Fibroblast of upper back skin (primary cell): ENCODE results near the gene ARHGAP10.
"Not testable (repeated sequence)": the region's sequence is repeated elsewhere in the genome, so short reads cannot be mapped to it uniquely, and the experiment has no call there.

Experiments used
- DNase-seq: peaks from one replicate; pipeline ENCODE4 v3.0.0-alpha.2; 2013

ARHGAP10 gene

DNA sequence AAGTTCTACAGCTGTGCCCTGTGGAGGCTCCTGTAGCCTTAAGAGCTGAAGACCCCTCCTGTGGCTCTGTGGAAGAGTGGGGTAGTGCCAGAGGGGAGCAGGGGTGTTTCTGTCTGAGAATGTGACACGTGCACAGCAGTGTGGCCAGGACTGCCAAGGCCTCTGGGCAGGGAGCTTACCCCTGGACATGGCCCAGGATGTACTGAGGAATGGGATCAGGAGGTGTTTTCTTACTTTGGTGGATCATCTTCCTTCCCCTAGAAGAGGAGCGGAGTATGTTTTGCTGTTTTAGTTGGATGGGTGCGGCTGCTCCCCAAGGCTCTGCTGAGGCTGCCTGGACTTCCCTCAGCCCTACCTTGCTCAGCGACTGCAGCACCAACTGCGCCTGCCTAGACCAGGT lies 342.6 kb downstream of the ARHGAP10 start:
- no peak for DNase-seq

GRCh38 chr4:148075438-148075837 lies 343.6 kb downstream of the ARHGAP10 start:
- no peak for DNase-seq

- DNase-seq = peak; percentile 27
Observed at GRCh38 chr4:148076964-148077363, 345.1 kb downstream of the ARHGAP10 start.

DNA sequence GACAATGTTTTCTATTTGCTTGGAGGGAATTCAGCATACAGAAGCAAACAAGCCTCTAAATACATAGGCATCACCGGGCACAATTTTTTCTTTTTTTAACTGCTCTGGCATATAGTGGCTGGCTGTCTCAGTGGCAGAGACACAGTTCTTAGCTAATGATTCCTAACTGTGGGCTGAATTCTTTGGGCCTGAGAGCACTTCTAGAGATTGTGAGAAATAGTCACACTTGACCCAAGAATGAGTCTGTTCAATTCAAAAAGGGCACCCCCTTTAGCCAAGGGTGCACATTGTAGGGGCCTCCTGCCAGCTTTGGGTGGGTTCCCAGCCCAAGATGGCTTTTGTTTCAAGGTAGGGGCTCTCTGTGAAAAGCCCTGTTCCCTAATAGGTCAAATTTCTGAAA lies 345.7 kb downstream of the ARHGAP10 start:
- DNase-seq = no peak

DNA sequence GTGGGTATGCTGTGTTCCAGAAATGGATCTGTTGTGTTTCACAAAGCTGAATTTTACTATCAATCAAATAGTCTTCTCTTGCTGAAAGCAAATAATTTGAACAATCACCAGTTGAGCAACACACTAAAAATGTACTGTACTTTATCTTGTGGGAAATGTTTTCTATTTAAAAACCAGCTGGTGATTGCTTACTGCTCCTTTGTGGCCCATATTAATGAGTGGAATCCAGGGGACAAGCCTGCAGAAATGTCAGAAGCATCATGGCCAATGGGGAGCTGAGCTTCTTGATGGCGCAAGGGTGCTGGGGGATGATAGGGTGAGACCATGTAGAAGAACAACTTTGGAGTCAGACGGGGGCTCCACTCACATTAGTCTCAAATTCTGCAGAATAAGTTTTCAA lies 346.2 kb downstream of the ARHGAP10 start:
- DNase-seq = peak; percentile 61

GRCh38 chr4:148079961-148080360 lies 348.1 kb downstream of the ARHGAP10 start:
- DNase-seq = no peak

- DNase-seq = no peak
Observed at GRCh38 chr4:148081267-148081666, 349.4 kb downstream of the ARHGAP10 start.

- no peak for DNase-seq
Observed at GRCh38 chr4:148081745-148082144, 349.9 kb downstream of the ARHGAP10 start.

DNA sequence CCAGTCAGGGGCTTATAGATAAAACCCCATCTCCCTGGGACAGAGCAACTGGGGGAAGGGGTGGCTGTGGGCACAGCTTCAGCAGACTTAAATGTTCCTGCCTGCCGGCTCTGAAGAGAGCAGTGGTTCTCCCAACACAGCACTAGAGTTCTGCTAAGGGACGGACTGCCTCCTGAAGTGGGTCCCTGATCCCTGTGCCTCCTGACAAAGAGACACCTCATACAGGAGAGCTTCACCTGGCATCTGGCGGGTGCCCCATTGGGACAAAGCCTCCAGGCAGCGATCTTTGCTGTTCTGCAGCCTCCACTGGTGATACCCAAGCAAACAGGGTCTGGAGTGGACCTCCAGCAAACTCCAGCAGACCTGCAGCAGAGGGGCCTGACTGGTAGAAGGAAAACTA lies 351.2 kb downstream of the ARHGAP10 start:
- DNase-seq = not testable (repeated sequence)

GRCh38 chr4:148089624-148090023 lies 357.7 kb downstream of the ARHGAP10 start:
- no peak for DNase-seq

GRCh38 chr4:148090029-148090428 lies 358.1 kb downstream of the ARHGAP10 start:
- no peak for DNase-seq

- no peak for DNase-seq
Observed at GRCh38 chr4:148090503-148091476, 358.9 kb downstream of the ARHGAP10 start.

DNA sequence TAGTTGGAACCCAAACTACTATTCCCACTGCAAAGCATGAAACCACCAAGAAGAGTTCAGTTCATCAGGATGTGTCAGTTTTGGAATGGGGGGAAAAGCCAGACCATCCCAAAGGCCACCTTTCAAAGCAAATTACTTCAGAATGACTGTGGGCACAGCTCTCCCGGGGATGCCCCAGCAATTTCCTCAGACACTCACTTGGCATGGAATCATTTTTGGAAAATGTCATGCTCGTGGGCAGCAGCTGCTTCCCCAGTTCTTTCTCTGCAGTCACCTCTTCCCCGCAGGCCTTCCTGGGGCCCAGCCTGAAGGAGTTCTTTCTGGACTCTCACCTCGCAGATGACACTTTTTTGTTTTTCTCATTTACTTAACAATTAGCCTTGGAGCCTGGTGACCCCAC lies 360.0 kb downstream of the ARHGAP10 start:
- DNase-seq = no peak

DNA sequence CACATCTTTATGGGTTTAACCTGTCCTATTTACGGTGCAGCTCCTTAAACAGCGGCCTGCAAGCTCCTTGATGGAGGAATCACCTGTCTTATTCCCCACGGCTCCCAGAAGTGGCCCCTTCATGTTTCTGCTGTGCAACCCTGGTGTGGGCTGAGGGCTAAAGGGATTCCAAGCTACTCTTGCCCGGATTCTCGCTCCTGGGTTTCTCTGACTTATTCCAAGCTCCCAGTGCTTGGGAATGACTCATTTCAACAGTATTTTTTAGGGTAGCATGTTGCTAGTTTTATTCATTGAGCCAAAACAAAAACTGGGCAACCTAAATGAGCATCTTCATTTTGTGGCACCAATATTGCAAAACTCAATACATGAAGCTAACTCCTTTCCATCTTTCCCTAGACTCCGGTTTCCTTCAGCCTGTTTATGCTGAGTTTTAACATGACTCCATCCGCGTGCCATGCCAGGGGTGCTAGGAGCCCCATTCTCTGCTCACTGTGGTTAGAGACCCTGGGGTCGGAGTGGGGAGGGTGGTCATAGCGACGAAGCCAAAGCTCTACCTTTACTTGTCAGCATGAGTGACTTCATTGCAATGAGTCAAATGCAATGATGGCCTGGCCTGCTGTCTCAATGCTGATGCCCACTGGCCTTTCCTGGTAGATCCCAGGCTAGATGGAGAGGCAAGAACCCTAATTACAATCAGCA lies 360.6 kb downstream of the ARHGAP10 start:
- no peak for DNase-seq

GRCh38 chr4:148093065-148093464 lies 361.2 kb downstream of the ARHGAP10 start:
- DNase-seq = no peak

DNA sequence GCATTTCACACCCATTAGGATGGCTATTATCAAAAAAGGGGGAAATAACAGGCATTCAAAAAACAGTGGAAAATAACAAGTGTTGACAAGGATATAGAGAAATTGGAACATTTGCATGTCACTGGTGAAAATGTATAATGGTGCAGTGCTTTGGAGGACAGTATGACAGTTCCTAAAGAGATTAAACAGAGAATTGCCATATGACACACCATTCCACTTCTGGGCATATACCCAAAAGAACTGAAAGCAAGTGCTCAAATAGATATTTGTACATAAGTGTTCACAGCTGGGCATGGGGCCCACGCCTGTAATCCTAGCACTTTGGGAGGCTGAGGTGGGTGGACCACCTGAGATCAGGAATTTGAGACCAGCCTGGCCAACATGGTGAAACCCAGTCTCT lies 362.3 kb downstream of the ARHGAP10 start:
- DNase-seq = no peak

- no peak for DNase-seq
Observed at GRCh38 chr4:148095346-148095923, 363.5 kb downstream of the ARHGAP10 start.

GRCh38 chr4:148097801-148098200 lies 365.9 kb downstream of the ARHGAP10 start:
- no peak for DNase-seq

DNA sequence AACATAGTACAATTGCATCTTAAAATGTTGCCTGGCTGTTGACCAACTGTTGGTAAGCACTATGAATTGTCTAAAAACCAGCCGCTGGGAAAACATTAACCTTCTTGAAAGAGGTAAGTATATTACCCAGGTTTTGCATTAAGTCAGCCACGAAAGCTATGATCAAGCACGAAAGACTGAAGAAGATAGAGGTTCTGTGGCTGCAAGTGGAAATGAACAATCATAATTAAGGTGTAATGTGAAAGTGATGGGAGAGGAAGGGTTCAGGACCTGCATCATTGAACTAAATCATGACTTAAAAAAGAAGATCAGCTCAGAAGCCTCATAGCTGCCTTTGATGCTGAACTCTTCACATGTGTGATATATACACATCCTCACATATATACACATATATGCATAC lies 369.3 kb downstream of the ARHGAP10 start:
- no peak for DNase-seq

- DNase-seq = no peak
Observed at GRCh38 chr4:148101790-148102189, 369.9 kb downstream of the ARHGAP10 start.

DNA sequence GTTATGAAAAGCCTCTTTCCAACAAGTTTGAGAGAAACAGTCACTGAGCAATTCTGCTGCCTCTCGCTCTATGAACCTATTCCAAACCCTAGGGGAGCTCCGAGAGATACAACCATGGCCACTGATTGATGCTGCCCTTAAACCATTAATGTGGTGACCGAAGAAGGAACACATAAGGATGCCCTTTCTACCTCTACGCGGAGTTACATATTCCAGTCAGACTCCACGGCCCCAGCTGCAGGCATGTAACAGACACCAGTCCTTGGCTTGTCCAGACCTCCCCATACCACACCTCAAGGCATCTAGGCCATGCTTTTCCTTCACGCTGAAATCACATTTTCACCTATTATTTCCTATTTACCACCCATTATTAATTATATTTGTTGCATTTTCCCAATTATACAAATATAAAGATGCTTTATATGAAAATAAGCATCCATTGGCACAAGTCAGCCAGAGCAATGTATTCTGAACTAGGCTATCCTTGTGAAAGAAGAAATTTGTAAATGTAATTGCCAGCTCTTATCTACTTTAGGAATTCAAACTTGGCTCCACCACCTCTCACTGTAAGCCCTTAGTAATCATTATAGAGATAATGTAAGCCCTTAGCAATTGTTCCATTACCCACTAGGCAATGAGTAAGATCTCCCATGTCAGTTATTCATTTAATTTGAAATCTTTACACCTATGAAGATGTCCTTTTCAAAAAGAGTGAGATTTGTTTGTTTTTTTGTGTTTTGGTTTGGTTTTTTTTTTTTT lies 371.9 kb downstream of the ARHGAP10 start:
- no peak for DNase-seq

GRCh38 chr4:148108766-148109165 lies 376.9 kb downstream of the ARHGAP10 start:
- no peak for DNase-seq

- no peak for DNase-seq
Observed at GRCh38 chr4:148109216-148109615, 377.3 kb downstream of the ARHGAP10 start.
